ENCODE results near the gene GDAP2. TPM values are rescaled to one million over a fixed set of nuclear protein-coding genes. Genes with fewer than 3 reads are reported as not detected.
A peak's percentile ranks its signal among the peaks of the same experiment; 100 is the strongest.

The GDAP2 gene
- total and polyA plus RNA-seq, 2 of the 4 experiments (the other 2 are of a cell fraction): 5.4 to 27.1 TPM

- intact Hi-C loops (cut with micrococcal nuclease): no loop called here
- H3K4me3 ChIP-seq (ENCODE audit: insufficient read depth, low read depth, low read length): no peak overlapping the region
These were observed 67.7 kb downstream of the GDAP2 start for GRCh38 chr1:117861694-117862093.

More at GRCh38 chr1:117861694-117862093, 67.7 kb downstream of the GDAP2 start:
- Histone ChIP-seq H4K5ac (ENCODE audit: low read depth, low read length) (peak overlapping the region; percentile 94; the same call in 1 of the 2 replicates), H3K4me2 (ENCODE audit: low read depth, low read length) (0 out of 2 replicates have a peak overlapping the region, but pooled peaks have one; percentile 49), H4K91ac (ENCODE audit: insufficient read depth, low read depth, low read length) (peak overlapping the region; percentile 77), H3K4ac (ENCODE audit: low read depth, low read length) (peak overlapping the region; percentile 74), H2BK5ac (ENCODE audit: low read depth, low read length, poor library complexity, severe bottlenecking) (peak overlapping the region; percentile 92), H2AFZ (replicated peaks; ENCODE audit: low read length, poor library complexity) (no peak overlapping the region), H3K27me3 (ENCODE audit: control insufficient read depth, insufficient read depth, low read length) (no peaks in the 10 kb centered on the region), H3K36me3 (ENCODE audit: control insufficient read depth, insufficient read depth, low read length) (peaks cover 5% of the 10 kb centered on the region), H4K20me1 (ENCODE audit: insufficient read depth, low read length) (no peaks in the 10 kb centered on the region), H2AK9ac (replicated peaks; ENCODE audit: low read depth, low read length, poor library complexity) (no peak overlapping the region), H3K18ac (ENCODE audit: low read depth, low read length) (peak overlapping the region; percentile 100), H2AK5ac (ENCODE audit: low read depth, low read length) (peak overlapping the region; percentile 54; the same call in 1 of the 2 replicates), H2BK120ac (ENCODE audit: low read depth, low read length) (peak overlapping the region; percentile 94), H3K4me1 (ENCODE audit: control insufficient read depth, insufficient read depth, low read length) (peaks cover 10% of the 10 kb centered on the region), H3K9me3 (ENCODE audit: control insufficient read depth, insufficient read depth, low read length) (peaks cover 3% of the 10 kb centered on the region; the same call in 1 of the 2 replicates), H3K56ac (ENCODE audit: extremely low read depth, insufficient read depth, low read length) (peak overlapping the region; percentile 22; the same call in 1 of the 2 replicates), H2BK20ac (ENCODE audit: low read depth, low read length) (peak overlapping the region; percentile 92; the same call in 1 of the 2 replicates), H3K23ac (ENCODE audit: low read depth, low read length) (peak overlapping the region; percentile 92), H4K8ac (ENCODE audit: low read depth in 2 of 2, low read length in 2 of 2) (peak overlapping the region in 1 of 2 experiments; percentile 77; a peak in 2 of 4 replicates), H3K9me1 (ENCODE audit: insufficient read depth, low read length) (no peaks in the 10 kb centered on the region), H3K27ac (ENCODE audit: insufficient read depth, low read length) (peak overlapping the region; percentile 21; the same call in 1 of the 2 replicates), H3K79me1 (ENCODE audit: low read depth in 1 of 2, low read length in 2 of 2) (no peaks in the 10 kb centered on the region), H3K14ac (replicated peaks; ENCODE audit: low read depth, low read length) (peak overlapping the region; percentile 73), H3K9ac (ENCODE audit: low read depth, low read length) (no peak overlapping the region), H2BK15ac (ENCODE audit: low read depth, low read length) (peak overlapping the region; percentile 31; the same call in 1 of the 3 replicates)
- ChIA-PET POLR2A (ENCODE audit: unreplicated experiment) (no interaction called here), CTCF (no interaction called here)
- dilution Hi-C loops (cut with HindIII; ENCODE audit: low sequenced_read_pairs, unreplicated experiment) (no loop called here), in situ Hi-C loops (cut with MboI; ENCODE audit: low sequenced_read_pairs) (no loop called here)
- ATAC-seq (ENCODE audit: low read depth) (no peak; the same call in 1 of the 2 replicates), DNase-seq (no peak)
- no peak for TF ChIP-seq CEBPB (IDR thresholded peaks at IDR 0.05; ENCODE audit: low read depth, low read length)
- no peak for TF ChIP-seq CHD1 (IDR thresholded peaks at IDR 0.05; ENCODE audit: low read depth, low read length)
- TF ChIP-seq MAZ (IDR thresholded peaks at IDR 0.05; ENCODE audit: borderline replicate concordance, low read depth, low read length): no peak
- TF ChIP-seq ELK1 (IDR thresholded peaks at IDR 0.05; ENCODE audit: borderline replicate concordance, low read depth, low read length): no peak
- TF ChIP-seq RAD21 (IDR thresholded peaks at IDR 0.05; ENCODE audit: low read length): no peak
- TF ChIP-seq MAFK (IDR thresholded peaks at IDR 0.05; ENCODE audit: low read depth, low read length): no peak
- TF ChIP-seq RFX5 (IDR thresholded peaks at IDR 0.05; ENCODE audit: low read depth, low read length): no peak
- no peak for TF ChIP-seq RCOR1 (IDR thresholded peaks at IDR 0.05; ENCODE audit: insufficient replicate concordance, low read length)
- no peak for TF ChIP-seq SMC3 (IDR thresholded peaks at IDR 0.05; ENCODE audit: low read depth, low read length)
- no peak for TF ChIP-seq USF2 (IDR thresholded peaks at IDR 0.05; ENCODE audit: low read depth, low read length)
- TF ChIP-seq NFE2L2 (IDR thresholded peaks at IDR 0.05; ENCODE audit: low read depth, low read length): no peak
- no peak for TF ChIP-seq MXI1 (IDR thresholded peaks at IDR 0.05; ENCODE audit: borderline replicate concordance, low read depth, low read length)
- no peak for TF ChIP-seq BHLHE40 (IDR thresholded peaks at IDR 0.05; ENCODE audit: low read depth, low read length)
- no peak for TF ChIP-seq CTCF (conservative IDR thresholded peaks at IDR 0.05; ENCODE audit: low read depth, low read length)
- TF ChIP-seq POLR2A (IDR thresholded peaks at IDR 0.05; ENCODE audit: low read depth, low read length): no peak
- no peak for TF ChIP-seq FOS (IDR thresholded peaks at IDR 0.05; ENCODE audit: low read depth, low read length)
- no CpG with 5 or more reads among the region's 2 CpGs for WGBS, 2 experiments (ENCODE audit: extremely low coverage in 2 of 2, insufficient read length in 1 of 2)
- no TSS peak for BruUV-seq (replicated peaks)
